ENCODE results near the gene DHODH.
"Not testable (repeated sequence)": the region's sequence is repeated elsewhere in the genome, so short reads cannot be mapped to it uniquely, and the experiment has no call there.

The DHODH gene

GRCh38 chr16:72027669-72028378 lies 19.3 kb downstream of the DHODH start:
- no peak for ATAC-seq
- H3K27ac Mint-ChIP-seq = no peak overlapping the region

GRCh38 chr16:72029567-72030271 lies 21.2 kb downstream of the DHODH start:
- Mint-ChIP-seq H3K4me3 (no peak overlapping the region), H3K9me3 (no peaks in the 10 kb centered on the region), H3K4me1 (no peaks in the 10 kb centered on the region), H3K27ac (no peak overlapping the region), H3K27me3 (no peaks in the 10 kb centered on the region)
- DNase-seq = no peak
- no peak for ATAC-seq

More at GRCh38 chr16:72027669-72028378, 19.3 kb downstream of the DHODH start:
- no peak for DNase-seq
- Mint-ChIP-seq H3K4me1 (no peaks in the 10 kb centered on the region), H3K9me3 (no peaks in the 10 kb centered on the region), H3K27me3 (no peaks in the 10 kb centered on the region), H3K4me3 (no peak overlapping the region)

- ATAC-seq (no peak), DNase-seq (no peak)
- Mint-ChIP-seq H3K27me3 (no peaks in the 10 kb centered on the region), H3K27ac (peak overlapping the region in 1 of 2 donors; percentile 90), H3K4me3 (no peak overlapping the region), H3K4me1 (no peaks in the 10 kb centered on the region), H3K9me3 (no peaks in the 10 kb centered on the region)
Observed at GRCh38 chr16:72033437-72033836, 24.9 kb downstream of the DHODH start.

- no peak overlapping the region for H3K4me3 Mint-ChIP-seq
- no peaks in the 10 kb centered on the region for H3K9me3 Mint-ChIP-seq
- H3K4me1 Mint-ChIP-seq = no peaks in the 10 kb centered on the region
- no peak overlapping the region for H3K27ac Mint-ChIP-seq
- no peaks in the 10 kb centered on the region for H3K27me3 Mint-ChIP-seq
- DNase-seq (no peak), ATAC-seq (no peak)
Observed at GRCh38 chr16:72036098-72036497, 27.6 kb downstream of the DHODH start.

- Mint-ChIP-seq H3K4me3 (no peak overlapping the region), H3K27ac (peak overlapping the region in 1 of 2 donors; percentile 46), H3K27me3 (no peaks in the 10 kb centered on the region), H3K9me3 (no peaks in the 10 kb centered on the region), H3K4me1 (no peaks in the 10 kb centered on the region)
- DNase-seq = no peak
- no peak for ATAC-seq
Observed at GRCh38 chr16:72042157-72042660, 33.7 kb downstream of the DHODH start.

GRCh38 chr16:72043058-72043457 lies 34.5 kb downstream of the DHODH start:
- H3K9me3 Mint-ChIP-seq = no peaks in the 10 kb centered on the region
- H3K4me1 Mint-ChIP-seq = no peaks in the 10 kb centered on the region
- H3K27ac Mint-ChIP-seq = no peak overlapping the region
- no peak overlapping the region for H3K4me3 Mint-ChIP-seq
- no peak for ATAC-seq
- DNase-seq = no peak
- H3K27me3 Mint-ChIP-seq = no peaks in the 10 kb centered on the region

GRCh38 chr16:72043539-72043938 lies 35.0 kb downstream of the DHODH start:
- no peaks in the 10 kb centered on the region for H3K9me3 Mint-ChIP-seq
- DNase-seq (no peak), ATAC-seq (no peak)
- H3K27ac Mint-ChIP-seq = no peak overlapping the region
- no peaks in the 10 kb centered on the region for H3K4me1 Mint-ChIP-seq
- no peak overlapping the region for H3K4me3 Mint-ChIP-seq
- H3K27me3 Mint-ChIP-seq = no peaks in the 10 kb centered on the region

- Mint-ChIP-seq H3K4me3 (no peak overlapping the region), H3K9me3 (peaks cover 5 to 7% of the 10 kb centered on the region in 2 donors), H3K27ac (no peak overlapping the region), H3K27me3 (no peaks in the 10 kb centered on the region), H3K4me1 (no peaks in the 10 kb centered on the region)
- no peak for DNase-seq
- no peak for ATAC-seq
Observed at GRCh38 chr16:72044296-72044695, 35.8 kb downstream of the DHODH start.

GRCh38 chr16:72044825-72045359 lies 36.3 kb downstream of the DHODH start:
- Mint-ChIP-seq H3K9me3 (peaks cover 7 to 11% of the 10 kb centered on the region in 2 donors), H3K27me3 (no peaks in the 10 kb centered on the region)

GRCh38 chr16:72049110-72049509 lies 40.6 kb downstream of the DHODH start:
- Mint-ChIP-seq H3K27me3 (no peaks in the 10 kb centered on the region), H3K9me3 (peaks cover 10 to 16% of the 10 kb centered on the region in 2 donors), H3K4me3 (no peak overlapping the region), H3K27ac (no peak overlapping the region), H3K4me1 (no peaks in the 10 kb centered on the region)
- DNase-seq = no peak
- no peak for ATAC-seq

More at GRCh38 chr16:72044825-72045359, 36.3 kb downstream of the DHODH start:
- H3K27ac Mint-ChIP-seq = no peak overlapping the region
- no peaks in the 10 kb centered on the region for H3K4me1 Mint-ChIP-seq
- no peak overlapping the region for H3K4me3 Mint-ChIP-seq
- DNase-seq (no peak), ATAC-seq (no peak)

- ATAC-seq = no peak
- H3K27me3 Mint-ChIP-seq = no peaks in the 10 kb centered on the region
- H3K4me3 Mint-ChIP-seq = no peak overlapping the region
- H3K4me1 Mint-ChIP-seq = no peaks in the 10 kb centered on the region
- no peak for DNase-seq
- H3K27ac Mint-ChIP-seq = no peak overlapping the region
- H3K9me3 Mint-ChIP-seq = peaks cover 10 to 16% of the 10 kb centered on the region in 2 donors
Observed at GRCh38 chr16:72050769-72051464, 42.4 kb downstream of the DHODH start.

GRCh38 chr16:72051818-72052217 lies 43.3 kb downstream of the DHODH start:
- no peaks in the 10 kb centered on the region for H3K27me3 Mint-ChIP-seq
- peaks cover 10 to 16% of the 10 kb centered on the region in 2 donors for H3K9me3 Mint-ChIP-seq
- no peak overlapping the region for H3K27ac Mint-ChIP-seq
- ATAC-seq (no peak), DNase-seq (no peak)
- no peak overlapping the region for H3K4me3 Mint-ChIP-seq
- H3K4me1 Mint-ChIP-seq = no peaks in the 10 kb centered on the region

- not testable (repeated sequence) for H3K4me1 Mint-ChIP-seq, H3K27ac Mint-ChIP-seq, H3K4me3 Mint-ChIP-seq, ATAC-seq, H3K27me3 Mint-ChIP-seq, DNase-seq, H3K9me3 Mint-ChIP-seq
Observed at GRCh38 chr16:72054254-72054847, 45.8 kb downstream of the DHODH start, which contains the start of gene HP. Gene HP, plus strand, starts transcription at chr16:72054505. Its CDS starts 148 bp downstream, at chr16:72054653.

- DNase-seq (no peak), ATAC-seq (no peak)
- Mint-ChIP-seq H3K27ac (no peak overlapping the region), H3K9me3 (no peaks in the 10 kb centered on the region), H3K27me3 (no peaks in the 10 kb centered on the region), H3K4me1 (no peaks in the 10 kb centered on the region), H3K4me3 (no peak overlapping the region)
Observed at GRCh38 chr16:72055911-72056310, 47.4 kb downstream of the DHODH start.

GRCh38 chr16:72057313-72057712 lies 48.8 kb downstream of the DHODH start:
- H3K9me3 Mint-ChIP-seq, DNase-seq, ATAC-seq, H3K27ac Mint-ChIP-seq, H3K27me3 Mint-ChIP-seq, H3K4me3 Mint-ChIP-seq, H3K4me1 Mint-ChIP-seq: not testable (repeated sequence)
